ENCODE measurements around the gene RELB. TPM values are rescaled to one million over a fixed set of nuclear protein-coding genes. Genes with fewer than 3 reads are reported as not detected.
A peak's percentile ranks its signal among the peaks of the same experiment; 100 is the strongest.

RELB gene
- total and polyA plus RNA-seq, 9 of the 15 experiments (the other 6 are each of a cell fraction or from before 2014, with no cell fraction given), result 0.15 to 1.1 (median 0.28) TPM; not detected in 2

- TF ChIP-seq GTF3C2 (IDR thresholded peaks at IDR 0.05; ENCODE audit: borderline replicate concordance, extremely low read depth, insufficient read length), result no peak
- 0 out of 2 replicates have a peak, but pooled peaks have one; percentile 35 for TF ChIP-seq MEF2D (tag; conservative IDR thresholded peaks at IDR 0.05; ENCODE audit: low read depth)
- no peak for TF ChIP-seq THRB (CRISPR knock-in tag; conservative IDR thresholded peaks at IDR 0.05)
- TF ChIP-seq RREB1 (CRISPR knock-in tag; IDR thresholded peaks at IDR 0.05), result no peak
- TF ChIP-seq GTF2B (IDR thresholded peaks at IDR 0.05; ENCODE audit: extremely low read depth, insufficient read length), result no peak
- TF ChIP-seq ZNF699 (CRISPR knock-in tag; IDR thresholded peaks at IDR 0.05; ENCODE audit: insufficient replicate concordance), result no peak
- TF ChIP-seq, protein P1, sequence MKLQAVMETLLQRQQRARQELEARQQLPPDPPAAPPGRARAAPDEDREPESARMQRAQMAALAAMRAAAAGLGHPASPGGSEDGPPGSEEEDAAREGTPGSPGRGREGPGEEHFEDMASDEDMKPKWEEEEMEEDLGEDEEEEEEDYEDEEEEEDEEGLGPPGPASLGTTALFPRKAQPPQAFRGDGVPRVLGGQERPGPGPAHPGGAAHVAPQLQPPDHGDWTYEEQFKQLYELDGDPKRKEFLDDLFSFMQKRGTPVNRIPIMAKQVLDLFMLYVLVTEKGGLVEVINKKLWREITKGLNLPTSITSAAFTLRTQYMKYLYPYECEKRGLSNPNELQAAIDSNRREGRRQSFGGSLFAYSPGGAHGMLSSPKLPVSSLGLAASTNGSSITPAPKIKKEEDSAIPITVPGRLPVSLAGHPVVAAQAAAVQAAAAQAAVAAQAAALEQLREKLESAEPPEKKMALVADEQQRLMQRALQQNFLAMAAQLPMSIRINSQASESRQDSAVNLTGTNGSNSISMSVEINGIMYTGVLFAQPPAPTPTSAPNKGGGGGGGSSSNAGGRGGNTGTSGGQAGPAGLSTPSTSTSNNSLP (IDR thresholded peaks at IDR 0.05; ENCODE audit: borderline replicate concordance, low read depth, low read length), result no peak
- 0 out of 2 replicates have a peak, but pooled peaks have one; percentile 29 for TF ChIP-seq RB1 (IDR thresholded peaks at IDR 0.05; ENCODE audit: low read depth)
- no peak for TF ChIP-seq ZNF445 (CRISPR knock-in tag; IDR thresholded peaks at IDR 0.05; ENCODE audit: low read depth)
- TF ChIP-seq SMARCC2 (IDR thresholded peaks at IDR 0.05; ENCODE audit: low read depth), result no peak
- TF ChIP-seq RAD51 (IDR thresholded peaks at IDR 0.05; ENCODE audit: borderline replicate concordance, low read depth), result peak; percentile 55; the same call in 1 of the 2 replicates
- TF ChIP-seq POLR3A (IDR thresholded peaks at IDR 0.05; ENCODE audit: borderline replicate concordance, extremely low read depth, insufficient read depth, insufficient read length), result no peak
Observed at GRCh38 chr19:44954649-44955504, 46.4 kb upstream of the RELB start, which contains the start of gene CLPTM1 (continued).

Data from K562 (cell line).